SU-DHL-6 (cell line): ENCODE results near the gene FAT1.

Experiments used
- H2AFZ ChIP-seq: fragments of 200-600 bp; sonication (generic); 2 replicates; pipeline ENCODE4 v1.6.1; 2014; ENCODE audit warnings: low read depth, mild to moderate bottlenecking, moderate library complexity, mixed read lengths, antibody characterized with exemption, low read length; ENCODE audit not compliant: severe bottlenecking
- H3F3A ChIP-seq: fragments of 200-600 bp; shearing (Covaris generic); 2 replicates; pipeline ENCODE4 v1.6.0; 2016; ENCODE audit warnings: antibody characterized with exemption, mild to moderate bottlenecking; ENCODE audit not compliant: insufficient read depth
- H3K27ac ChIP-seq: fragments of 200-600 bp; sonication (generic); 2 replicates; pipeline ENCODE4 v1.5.1; 2016; ENCODE audit warnings: low read depth, mild to moderate bottlenecking, low read length, moderate library complexity, mixed read lengths
- H3K27me3 ChIP-seq: fragments of 200-600 bp; sonication (generic), shearing (Covaris generic); 2 replicates; pipeline ENCODE4 v1.6.0; 2014; ENCODE audit warnings: mild to moderate bottlenecking, low read length
- H3K36me3 ChIP-seq: fragments of 200-600 bp; sonication (generic); 2 replicates; pipeline ENCODE4 v1.6.1; 2014; ENCODE audit warnings: mild to moderate bottlenecking, low read length, mixed read lengths
- H3K4me2 ChIP-seq: fragments of 300-600, 200-600 bp; shearing (Covaris generic), sonication (generic); 2 replicates; pipeline ENCODE4 v1.6.0; 2014; ENCODE audit warnings: low read length, low read depth, mild to moderate bottlenecking; ENCODE audit not compliant: poor library complexity, severe bottlenecking
- H3K4me3 ChIP-seq: fragments of 200-600 bp; sonication (generic); 2 replicates; pipeline ENCODE4 v1.5.1; 2014; ENCODE audit warnings: antibody characterized with exemption, low read length, mild to moderate bottlenecking, mixed read lengths; ENCODE audit not compliant: insufficient read depth, poor library complexity, severe bottlenecking
- H3K79me2 ChIP-seq: fragments of 200-600 bp; sonication (generic); 2 replicates; pipeline ENCODE4 v1.6.1; 2014; ENCODE audit warnings: mild to moderate bottlenecking, low read length, moderate library complexity; ENCODE audit not compliant: insufficient read depth
- H3K9ac ChIP-seq: fragments of 200-600 bp; sonication (generic); 2 replicates; pipeline ENCODE4 v1.7.0; 2014; ENCODE audit warnings: mild to moderate bottlenecking, low read length
- H3K9me2 ChIP-seq: fragments of 200-600 bp; sonication (generic); replicated peaks from 2 replicates; pipeline ENCODE4 v1.6.1; 2014; ENCODE audit warnings: low read length; ENCODE audit not compliant: insufficient read depth
- H3K9me3 ChIP-seq: fragments of 200-600 bp; sonication (generic); 2 replicates; pipeline ENCODE4 v1.6.1; 2014; ENCODE audit warnings: low read length, mixed read lengths; ENCODE audit not compliant: insufficient read depth
- H4K20me1 ChIP-seq: fragments of 200-600 bp; sonication (generic); 2 replicates; pipeline ENCODE4 v1.6.1; 2014; ENCODE audit warnings: low read depth, mild to moderate bottlenecking, antibody characterized with exemption, low read length, moderate library complexity, mixed read lengths
- EZH2phosphoT487 ChIP-seq: fragments of 200-600 bp; sonication (generic), shearing (Covaris generic); conservative IDR thresholded peaks from 2 replicates; pipeline ENCODE4 v1.6.1; 2018; ENCODE audit warnings: mild to moderate bottlenecking, antibody characterized with exemption, low read length, moderate library complexity, mixed read lengths
- TF ChIP-seq, protein P1 (sequence below): fragments of 200-600 bp; sonication (generic); IDR thresholded peaks from one replicate; pipeline ENCODE4 v1.5.1; 2017; ENCODE audit warnings: antibody characterized with exemption, mild to moderate bottlenecking, low read length, moderate library complexity; ENCODE audit not compliant: insufficient read depth, poor library complexity, severe bottlenecking

The FAT1 gene

DNA sequence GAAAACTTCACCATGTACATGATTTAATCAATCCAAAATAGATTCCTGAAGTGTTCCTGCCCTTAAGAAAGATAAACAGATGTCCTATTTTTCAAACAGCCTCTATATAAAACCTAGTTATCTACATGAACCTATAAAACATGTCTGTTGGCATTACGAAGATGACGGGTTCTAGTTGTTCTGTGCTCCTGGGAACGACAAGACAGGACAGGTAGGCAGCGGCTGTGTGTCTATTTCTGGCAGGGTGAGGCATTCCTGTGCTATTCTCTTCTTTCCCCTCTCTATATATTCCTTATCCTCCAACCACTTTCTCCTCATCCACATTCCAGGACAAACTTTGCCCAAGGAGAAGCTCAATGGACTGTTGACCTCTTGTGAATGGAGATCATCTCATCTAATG, 6.1 kb downstream of the FAT1 start:
- H3K9me3 ChIP-seq: peaks cover 20% of the 10 kb centered on the region; the same call in 1 of the 2 replicates
- H3K9me2 ChIP-seq: no peaks in the 10 kb centered on the region
- TF ChIP-seq, protein P1, sequence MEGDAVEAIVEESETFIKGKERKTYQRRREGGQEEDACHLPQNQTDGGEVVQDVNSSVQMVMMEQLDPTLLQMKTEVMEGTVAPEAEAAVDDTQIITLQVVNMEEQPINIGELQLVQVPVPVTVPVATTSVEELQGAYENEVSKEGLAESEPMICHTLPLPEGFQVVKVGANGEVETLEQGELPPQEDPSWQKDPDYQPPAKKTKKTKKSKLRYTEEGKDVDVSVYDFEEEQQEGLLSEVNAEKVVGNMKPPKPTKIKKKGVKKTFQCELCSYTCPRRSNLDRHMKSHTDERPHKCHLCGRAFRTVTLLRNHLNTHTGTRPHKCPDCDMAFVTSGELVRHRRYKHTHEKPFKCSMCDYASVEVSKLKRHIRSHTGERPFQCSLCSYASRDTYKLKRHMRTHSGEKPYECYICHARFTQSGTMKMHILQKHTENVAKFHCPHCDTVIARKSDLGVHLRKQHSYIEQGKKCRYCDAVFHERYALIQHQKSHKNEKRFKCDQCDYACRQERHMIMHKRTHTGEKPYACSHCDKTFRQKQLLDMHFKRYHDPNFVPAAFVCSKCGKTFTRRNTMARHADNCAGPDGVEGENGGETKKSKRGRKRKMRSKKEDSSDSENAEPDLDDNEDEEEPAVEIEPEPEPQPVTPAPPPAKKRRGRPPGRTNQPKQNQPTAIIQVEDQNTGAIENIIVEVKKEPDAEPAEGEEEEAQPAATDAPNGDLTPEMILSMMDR: no peak
- no peak for TF ChIP-seq EZH2phosphoT487
- no peak overlapping the region for H3K4me2 ChIP-seq
- no peak overlapping the region for H2AFZ ChIP-seq
- H3K79me2 ChIP-seq: no peaks in the 10 kb centered on the region
- H4K20me1 ChIP-seq: no peaks in the 10 kb centered on the region
- H3K36me3 ChIP-seq: no peaks in the 10 kb centered on the region
- no peak overlapping the region for H3K9ac ChIP-seq
- H3F3A ChIP-seq: no peaks in the 10 kb centered on the region
- no peaks in the 10 kb centered on the region for H3K27me3 ChIP-seq
- H3K27ac ChIP-seq: no peak overlapping the region
- H3K4me3 ChIP-seq: no peak overlapping the region

DNA sequence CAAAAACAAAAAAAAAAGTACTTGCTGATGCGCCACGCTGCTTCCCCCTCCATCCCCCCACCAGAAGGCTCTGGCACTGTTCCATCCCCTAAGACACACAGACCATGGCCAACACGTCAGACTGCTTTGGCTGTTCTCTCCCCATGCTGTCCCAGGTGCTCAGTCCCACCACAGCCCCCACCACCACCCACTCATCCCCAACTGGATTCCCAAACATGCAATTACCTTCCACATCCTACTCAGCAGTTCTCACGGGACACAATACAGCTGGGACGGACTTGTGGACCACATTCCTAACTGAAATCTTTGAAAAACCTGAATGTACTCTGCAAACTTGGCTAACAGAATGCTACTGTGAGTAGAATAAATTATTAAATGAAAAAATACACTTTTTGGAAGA, 8.6 kb downstream of the FAT1 start:
- H3K4me2 ChIP-seq: no peak overlapping the region
- H4K20me1 ChIP-seq: no peaks in the 10 kb centered on the region
- H3K9me2 ChIP-seq: no peaks in the 10 kb centered on the region
- no peak overlapping the region for H3K27ac ChIP-seq
- TF ChIP-seq, protein P1: no peak
- no peak for TF ChIP-seq EZH2phosphoT487
- H3K79me2 ChIP-seq: no peaks in the 10 kb centered on the region
- peaks cover 14% of the 10 kb centered on the region; the same call in 1 of the 2 replicates for H3K9me3 ChIP-seq
- H3F3A ChIP-seq: no peaks in the 10 kb centered on the region
- H3K9ac ChIP-seq: no peak overlapping the region
- no peak overlapping the region for H3K4me3 ChIP-seq
- no peak overlapping the region for H2AFZ ChIP-seq
- no peaks in the 10 kb centered on the region for H3K36me3 ChIP-seq
- no peaks in the 10 kb centered on the region for H3K27me3 ChIP-seq

DNA sequence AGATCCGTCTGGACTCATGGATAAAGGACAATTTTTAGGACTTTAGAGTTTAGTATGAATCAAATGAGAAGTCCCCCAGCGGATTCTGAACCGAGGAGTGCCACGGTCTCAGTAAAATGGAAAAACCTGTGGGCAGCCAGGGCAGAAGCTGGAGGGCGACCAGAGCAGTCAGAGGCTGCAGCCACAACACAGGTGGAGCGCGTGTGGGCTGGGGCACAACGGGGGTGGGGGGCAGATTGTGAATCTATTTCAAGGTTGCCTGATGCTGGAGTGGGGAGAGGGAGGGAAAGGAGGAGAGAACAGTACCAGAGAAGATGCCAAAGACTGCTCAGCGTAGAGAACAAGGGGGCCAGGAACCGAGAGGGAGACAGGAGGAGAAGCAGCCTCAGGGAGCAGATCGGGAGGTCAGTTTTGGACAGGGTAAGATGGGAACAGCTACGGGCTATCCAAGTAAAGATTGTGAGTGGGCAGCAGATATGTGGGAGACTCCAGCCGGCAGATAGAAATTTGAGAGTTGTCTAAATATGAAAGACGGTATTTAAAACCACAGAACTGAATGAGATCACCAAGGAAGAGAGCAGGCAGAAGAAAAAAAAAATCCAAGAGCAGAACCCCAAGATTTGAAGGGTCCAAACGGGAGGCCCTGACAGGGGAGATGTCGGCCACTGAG, 9.5 kb downstream of the FAT1 start:
- TF ChIP-seq EZH2phosphoT487: no peak
- TF ChIP-seq, protein P1: no peak
- H3K79me2 ChIP-seq: no peaks in the 10 kb centered on the region
- no peaks in the 10 kb centered on the region for H4K20me1 ChIP-seq
- no peaks in the 10 kb centered on the region for H3K9me2 ChIP-seq
- no peak overlapping the region for H3K4me2 ChIP-seq
- H3K27ac ChIP-seq: no peak overlapping the region
- no peak overlapping the region for H3K4me3 ChIP-seq
- H3K9me3 ChIP-seq: peaks cover 5% of the 10 kb centered on the region; the same call in 1 of the 2 replicates
- no peaks in the 10 kb centered on the region for H3K27me3 ChIP-seq
- H3K9ac ChIP-seq: no peak overlapping the region
- H3F3A ChIP-seq: no peaks in the 10 kb centered on the region
- H2AFZ ChIP-seq: no peak overlapping the region
- no peaks in the 10 kb centered on the region for H3K36me3 ChIP-seq
